ENCODE results near the gene SLC31A2. TPM values are rescaled to one million over a fixed set of nuclear protein-coding genes. Genes with fewer than 3 reads are reported as not detected.
"Not testable (repeated sequence)": the region's sequence is repeated elsewhere in the genome, so short reads cannot be mapped to it uniquely, and the experiment has no call there.

Gene SLC31A2
- total RNA-seq, 2 experiments from 2014 or later, result 1.2 to 1.7 TPM

DNA sequence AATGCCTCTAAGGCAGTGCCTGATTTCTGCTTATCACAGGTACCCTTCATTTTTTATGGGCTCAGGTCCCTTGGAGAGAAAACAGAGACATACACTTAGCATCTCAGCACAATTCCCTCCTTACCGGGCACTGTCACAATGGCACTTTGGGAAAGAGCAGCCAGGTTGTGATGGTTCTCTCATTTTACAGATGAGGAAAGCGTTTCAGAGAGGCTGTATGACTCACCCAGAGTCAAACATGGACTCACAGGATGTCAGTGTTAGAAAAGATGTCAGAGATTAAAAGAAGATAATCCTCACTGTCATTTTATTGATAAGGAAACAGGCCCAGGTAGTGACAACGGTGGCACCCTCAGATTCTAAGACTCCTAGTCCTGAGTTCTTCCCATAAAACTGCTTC lies 12.0 kb upstream of the SLC31A2 start:
- intact Hi-C loops (cut with micrococcal nuclease), result no loop called here
- no peaks in the 10 kb centered on the region for H3K27me3 Mint-ChIP-seq (ENCODE audit: low read depth)
- H3K27ac Mint-ChIP-seq, result no peak overlapping the region
- CTCF ChIA-PET, result no interaction called here
- no peaks in the 10 kb centered on the region for H3K4me1 Mint-ChIP-seq (ENCODE audit: low read depth)
- H3K4me3 Mint-ChIP-seq, result no peak overlapping the region
- H3K9me3 Mint-ChIP-seq, result peaks cover 5% of the 10 kb centered on the region
- DNase-seq, result no peak
- H3K36me3 Mint-ChIP-seq (ENCODE audit: low read depth), result no peaks in the 10 kb centered on the region

DNA sequence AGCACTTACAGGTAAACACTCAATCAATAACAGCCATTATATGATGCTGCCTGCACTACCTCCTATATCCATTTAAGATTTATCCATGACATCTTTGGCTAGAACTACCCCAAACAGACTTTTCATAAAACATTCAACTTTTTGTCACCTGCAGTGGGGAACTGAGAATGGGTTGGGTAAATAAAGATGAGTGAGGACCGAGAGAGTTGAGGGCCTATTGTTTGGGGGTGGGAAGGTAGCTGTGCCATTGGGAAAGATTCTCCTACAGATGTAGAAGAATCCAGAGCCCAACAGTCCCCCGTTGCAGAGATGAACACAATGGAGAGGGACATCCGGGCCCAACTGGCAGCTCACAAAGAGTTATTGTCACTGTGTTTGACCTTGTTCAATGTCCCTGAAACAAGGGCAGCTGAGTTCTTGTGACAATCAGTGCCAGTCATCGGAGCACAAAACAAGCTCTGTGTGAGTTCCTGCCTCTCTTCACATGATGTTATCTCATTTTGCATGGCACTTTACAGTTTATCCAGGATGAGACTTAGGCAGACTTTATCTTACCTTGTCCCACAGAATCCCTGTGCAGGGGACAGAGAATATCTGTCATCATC lies 11.5 kb upstream of the SLC31A2 start:
- Mint-ChIP-seq H3K4me1 (ENCODE audit: low read depth) (no peaks in the 10 kb centered on the region), H3K4me3 (no peak overlapping the region), H3K27me3 (ENCODE audit: low read depth) (no peaks in the 10 kb centered on the region), H3K27ac (no peak overlapping the region), H3K36me3 (ENCODE audit: low read depth) (no peaks in the 10 kb centered on the region), H3K9me3 (peaks cover 5% of the 10 kb centered on the region)
- CTCF ChIA-PET, result interaction anchor here (0.7 to 0.8 kb wide), 2 partner anchors 10 to 983 kb away, joined by 3 read pairs; no protein-coding TSS in a partner anchor
- DNase-seq, result no peak
- intact Hi-C loops (cut with micrococcal nuclease), result no loop called here

DNA sequence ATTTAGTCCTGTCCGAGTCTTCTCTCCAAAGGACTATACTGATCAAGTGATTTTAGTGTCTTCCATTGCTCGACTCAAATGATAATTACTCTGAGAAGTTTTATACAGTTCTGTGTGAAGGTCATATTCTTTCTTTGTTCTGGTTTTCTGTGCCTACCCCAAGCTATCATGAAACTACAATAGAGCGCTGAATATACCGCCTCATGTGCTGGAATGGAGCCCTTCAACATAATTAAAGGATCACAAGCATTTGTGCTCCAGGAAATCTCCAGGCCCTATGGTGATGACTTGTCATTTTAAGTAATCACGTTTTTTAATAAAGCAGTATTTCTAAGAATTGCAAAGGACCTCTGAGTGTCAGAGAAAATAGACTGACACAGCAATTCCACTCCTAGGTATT lies 10.9 kb upstream of the SLC31A2 start:
- Mint-ChIP-seq H3K27ac (no peak overlapping the region), H3K4me3 (no peak overlapping the region), H3K27me3 (ENCODE audit: low read depth) (no peaks in the 10 kb centered on the region), H3K36me3 (ENCODE audit: low read depth) (no peaks in the 10 kb centered on the region), H3K4me1 (ENCODE audit: low read depth) (no peaks in the 10 kb centered on the region), H3K9me3 (peaks cover 5% of the 10 kb centered on the region)
- intact Hi-C loops (cut with micrococcal nuclease), result no loop called here
- no peak for DNase-seq
- CTCF ChIA-PET, result interaction anchor here (0.8 kb wide), 1 partner anchor 10 kb away, joined by 3 read pairs; no protein-coding TSS in a partner anchor

DNA sequence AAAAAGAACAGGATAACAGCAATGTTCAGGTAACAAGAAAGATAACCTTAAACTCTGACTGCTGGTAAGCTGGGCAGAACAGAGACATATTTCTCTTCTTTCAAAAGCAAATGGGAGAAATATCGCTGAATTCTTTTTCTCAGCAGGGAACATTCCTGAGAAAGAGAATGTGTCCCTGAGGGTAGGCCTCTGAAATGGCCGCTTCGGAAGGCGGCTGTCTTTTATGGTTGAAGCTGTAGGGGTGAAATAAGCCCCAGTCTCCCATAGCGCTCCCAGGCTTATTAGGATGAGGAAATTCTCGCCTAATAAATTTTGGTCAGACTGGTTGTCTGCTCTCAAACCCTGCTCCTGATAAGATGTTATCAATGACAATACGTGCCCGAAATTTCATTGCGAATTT lies 9.9 kb upstream of the SLC31A2 start:
- H3K9me3 Mint-ChIP-seq; H3K4me1 Mint-ChIP-seq (ENCODE audit: low read depth); DNase-seq; H3K27ac Mint-ChIP-seq; intact Hi-C loops (cut with micrococcal nuclease); H3K4me3 Mint-ChIP-seq; CTCF ChIA-PET; H3K27me3 Mint-ChIP-seq (ENCODE audit: low read depth); H3K36me3 Mint-ChIP-seq (ENCODE audit: low read depth): not testable (repeated sequence)

DNA sequence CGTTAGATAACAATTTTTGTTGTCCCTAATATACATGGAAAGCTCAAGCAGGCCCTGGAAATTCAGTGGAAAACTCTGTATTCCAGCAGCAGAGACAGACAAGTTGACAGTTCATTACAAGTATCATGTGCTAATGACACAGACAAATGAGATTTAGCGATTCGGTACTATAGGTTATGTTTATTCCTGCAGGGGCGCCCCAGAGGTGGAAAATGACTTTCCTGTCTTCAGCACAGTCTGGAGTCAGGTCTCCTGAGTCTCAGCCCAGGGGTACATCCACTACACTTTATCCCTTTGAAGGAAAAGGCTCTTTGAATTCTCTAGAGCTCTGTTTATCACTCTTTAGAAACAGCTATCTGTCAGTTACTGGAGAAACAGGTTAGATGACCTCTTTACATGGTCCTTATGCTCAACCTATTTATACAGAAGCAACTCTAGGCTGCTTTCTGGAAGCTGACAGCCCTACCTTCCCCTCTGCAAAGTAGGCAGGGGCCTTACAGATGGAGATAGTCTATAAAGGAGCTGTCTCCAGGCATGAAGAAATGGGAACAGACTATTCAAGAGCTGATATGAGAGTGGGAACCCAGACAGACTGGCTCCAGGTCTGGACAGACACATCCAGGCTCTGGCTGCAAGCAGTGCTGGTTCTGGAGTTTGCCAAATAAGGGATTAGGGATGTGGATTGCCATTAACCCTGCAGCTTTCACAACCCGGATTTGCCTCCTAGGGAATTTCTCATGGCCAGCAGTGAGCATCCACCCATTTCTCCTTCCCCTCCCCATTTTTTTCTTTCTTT lies 7.2 kb upstream of the SLC31A2 start:
- H3K27ac Mint-ChIP-seq, result no peak overlapping the region

DNA sequence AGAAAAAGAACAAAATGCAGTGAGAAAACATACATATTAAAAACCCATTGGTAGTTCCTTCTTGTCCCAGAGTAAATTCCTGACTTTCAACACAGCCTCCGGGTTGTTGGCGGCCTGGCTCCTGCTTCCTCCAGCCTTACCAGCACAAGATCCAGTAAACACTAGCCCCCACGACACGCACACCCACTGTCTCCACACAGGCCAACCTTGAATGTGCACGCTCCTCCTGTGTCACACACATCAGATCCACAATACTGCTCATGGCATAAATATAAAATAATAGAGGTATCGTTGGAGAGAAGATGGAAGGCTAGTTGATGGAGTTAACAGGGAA lies 2.5 kb upstream of the SLC31A2 start:
- no peaks in the 10 kb centered on the region for H3K9me3 Mint-ChIP-seq
- CTCF ChIA-PET, result no interaction called here

More for the DNA sequence above, 7.2 kb upstream of the SLC31A2 start:
- CTCF ChIA-PET, result no interaction called here
- no peaks in the 10 kb centered on the region for H3K27me3 Mint-ChIP-seq (ENCODE audit: low read depth)
- H3K9me3 Mint-ChIP-seq, result peaks cover 5% of the 10 kb centered on the region
- intact Hi-C loops (cut with micrococcal nuclease), result no loop called here
- H3K36me3 Mint-ChIP-seq (ENCODE audit: low read depth), result no peaks in the 10 kb centered on the region
- no peaks in the 10 kb centered on the region for H3K4me1 Mint-ChIP-seq (ENCODE audit: low read depth)
- H3K4me3 Mint-ChIP-seq, result no peak overlapping the region
- DNase-seq, result no peak

DNA sequence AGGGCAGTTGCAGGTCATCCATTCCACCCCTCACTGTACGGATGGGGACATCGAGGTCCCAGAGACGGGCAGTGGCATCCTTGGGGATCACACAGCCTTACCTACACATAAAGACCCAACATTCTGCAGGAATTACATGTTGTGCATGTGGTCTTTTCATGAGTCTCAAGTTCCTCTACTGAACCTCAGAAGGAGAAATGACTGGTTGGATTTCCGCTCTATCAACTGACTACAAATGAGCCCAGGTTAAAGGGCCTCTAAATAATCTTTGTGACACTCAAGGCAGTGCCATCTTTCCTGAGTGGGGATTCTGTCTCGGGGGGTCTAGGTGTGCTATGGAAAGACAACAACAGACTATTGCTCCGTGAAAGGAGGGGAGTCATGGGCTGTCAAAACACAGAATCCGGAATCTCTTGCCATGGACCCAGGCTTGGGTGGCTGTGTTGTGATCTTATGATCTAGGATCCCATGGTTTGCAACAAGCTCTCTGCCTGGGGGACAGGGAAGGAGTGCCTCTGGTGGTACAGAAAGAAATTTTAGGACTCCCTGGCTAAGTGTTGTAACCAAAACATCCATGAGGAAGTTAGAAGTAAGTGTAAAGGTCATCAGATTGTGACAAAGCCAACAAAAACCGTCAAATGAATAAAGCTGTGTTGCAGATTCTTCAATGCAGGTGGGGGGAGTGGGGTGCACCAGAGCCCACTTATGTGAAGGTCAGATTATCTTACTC lies 1.9 kb upstream of the SLC31A2 start:
- intact Hi-C loops (cut with micrococcal nuclease), result no loop called here
- no peaks in the 10 kb centered on the region for H3K27me3 Mint-ChIP-seq (ENCODE audit: low read depth)
- H3K27ac Mint-ChIP-seq, result no peak overlapping the region
- DNase-seq, result no peak
- no peaks in the 10 kb centered on the region for H3K36me3 Mint-ChIP-seq (ENCODE audit: low read depth)
- H3K9me3 Mint-ChIP-seq, result no peaks in the 10 kb centered on the region
- CTCF ChIA-PET, result interaction anchor here (0.6 to 3.5 kb wide), 6 partner anchors 9 to 126 kb away, joined by 3 to 15 read pairs (median 3); partner anchors contain the start of gene CDC26
- H3K4me1 Mint-ChIP-seq (ENCODE audit: low read depth), result peaks cover 13% of the 10 kb centered on the region
- H3K4me3 Mint-ChIP-seq, result no peak overlapping the region

More for the DNA sequence above, 2.5 kb upstream of the SLC31A2 start:
- Mint-ChIP-seq H3K4me3 (no peak overlapping the region), H3K27me3 (ENCODE audit: low read depth) (no peaks in the 10 kb centered on the region), H3K27ac (no peak overlapping the region), H3K36me3 (ENCODE audit: low read depth) (no peaks in the 10 kb centered on the region), H3K4me1 (ENCODE audit: low read depth) (peaks cover 13% of the 10 kb centered on the region)
- intact Hi-C loops (cut with micrococcal nuclease), result no loop called here
- no peak for DNase-seq

DNA sequence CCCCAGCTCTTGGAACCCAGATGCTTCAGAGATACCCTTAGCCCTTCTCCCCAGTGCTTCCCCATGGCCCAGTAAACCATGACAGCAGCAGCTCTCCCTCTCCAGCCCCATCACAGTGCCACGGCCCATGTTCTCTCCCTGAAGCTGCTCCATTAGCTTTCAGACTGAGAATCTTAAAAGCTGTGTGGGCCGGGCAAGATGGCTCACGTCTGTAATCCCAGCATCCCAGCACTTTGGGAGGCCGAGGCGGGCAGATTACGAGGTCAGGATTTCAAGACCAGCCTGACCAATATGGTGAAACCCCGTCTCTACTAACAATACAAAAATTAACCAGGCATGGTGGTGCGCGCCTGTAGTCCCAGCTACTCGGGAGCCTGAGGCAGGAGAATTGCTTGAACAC lies 1.2 kb upstream of the SLC31A2 start:
- DNase-seq; H3K27me3 Mint-ChIP-seq (ENCODE audit: low read depth); H3K27ac Mint-ChIP-seq; H3K36me3 Mint-ChIP-seq (ENCODE audit: low read depth); H3K4me3 Mint-ChIP-seq; H3K9me3 Mint-ChIP-seq; intact Hi-C loops (cut with micrococcal nuclease): not testable (repeated sequence)
- CTCF ChIA-PET, result interaction anchor here (0.6 to 3.5 kb wide), 6 partner anchors 10 to 125 kb away, joined by 3 to 15 read pairs (median 3); partner anchors contain the start of gene CDC26
- peaks cover 13% of the 10 kb centered on the region for H3K4me1 Mint-ChIP-seq (ENCODE audit: low read depth)

DNA sequence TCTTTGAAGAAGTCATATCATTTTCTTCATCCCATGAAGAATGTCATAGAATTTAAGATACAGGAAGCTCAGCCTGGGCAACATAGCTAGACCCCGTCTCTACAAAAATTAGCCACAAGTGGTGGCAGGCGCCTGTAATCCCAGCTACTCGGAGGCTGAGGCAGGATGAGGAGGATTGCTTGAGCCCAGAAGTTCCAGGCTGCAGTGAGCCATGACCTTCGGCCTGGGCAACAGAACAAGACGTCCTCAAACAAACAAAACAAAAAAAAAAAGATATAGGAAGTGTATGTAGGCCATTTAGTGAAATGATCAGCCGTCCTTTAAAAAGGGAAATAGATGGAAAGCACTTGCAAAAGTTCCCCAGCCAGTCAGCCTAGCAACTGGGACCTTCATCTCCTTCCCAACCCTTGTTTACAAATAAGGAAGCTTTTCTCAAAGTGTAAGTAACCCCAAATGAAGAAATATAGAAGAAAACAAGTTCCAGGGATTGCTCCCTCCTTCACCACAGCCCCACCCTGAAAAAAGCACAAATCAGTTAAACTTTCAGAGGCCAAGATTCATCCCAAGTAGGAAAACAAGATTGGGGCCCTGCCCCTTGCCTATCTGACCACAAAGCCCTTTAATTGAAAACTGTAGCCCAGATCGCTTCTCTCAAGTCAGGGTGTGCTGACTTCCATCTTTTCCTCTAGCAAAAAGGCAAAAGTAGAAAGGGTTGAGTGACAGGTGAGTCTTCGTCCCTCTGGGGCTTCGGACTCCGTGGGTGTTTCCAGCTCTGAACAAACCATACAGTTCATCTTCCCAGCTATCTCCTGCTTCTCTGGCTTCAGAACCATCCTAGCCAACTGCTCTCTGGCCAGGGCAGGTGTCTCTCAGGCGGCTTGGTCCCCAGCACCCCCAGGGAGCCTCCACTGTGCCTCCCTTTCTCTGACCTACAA lies 1.2 kb downstream of the SLC31A2 start:
- Mint-ChIP-seq H3K9me3 (no peaks in the 10 kb centered on the region), H3K4me1 (ENCODE audit: low read depth) (peaks cover 30% of the 10 kb centered on the region), H3K4me3 (peak overlapping the region; percentile 71), H3K27ac (no peak overlapping the region), H3K36me3 (ENCODE audit: low read depth) (no peaks in the 10 kb centered on the region), H3K27me3 (ENCODE audit: low read depth) (no peaks in the 10 kb centered on the region)
- CTCF ChIA-PET, result interaction anchor here (0.7 to 3.5 kb wide), 7 partner anchors 11 to 125 kb away, joined by 3 to 15 read pairs (median 4); partner anchors contain the start of genes CDC26 and PRPF4
- intact Hi-C loops (cut with micrococcal nuclease), result loop anchor here (1.0 to 5.0 kb wide), 3 partner anchors 69 to 775 kb away; partner anchors contain the start of genes FKBP15 and SLC31A1
- DNase-seq, result no peak

DNA sequence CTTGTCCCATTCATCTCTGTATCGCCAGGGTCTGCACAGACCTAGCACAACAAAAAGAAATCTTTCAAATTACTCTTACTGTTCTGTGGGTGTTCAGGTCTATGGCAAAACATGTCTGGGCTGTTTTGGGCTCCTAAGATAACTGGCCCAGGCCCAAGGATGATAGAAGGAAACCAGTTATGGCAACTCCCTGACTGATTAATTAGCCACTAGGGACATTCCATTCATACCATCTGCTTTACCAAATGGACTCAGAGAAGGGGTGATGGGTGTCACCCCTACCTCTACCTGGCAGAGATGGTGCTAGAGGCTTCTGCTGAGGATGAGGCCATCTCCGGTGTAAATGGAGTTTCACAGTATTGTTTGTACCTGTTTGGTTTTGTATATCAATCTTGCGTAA lies 1.9 kb downstream of the SLC31A2 start:
- peaks cover 30% of the 10 kb centered on the region for H3K4me1 Mint-ChIP-seq (ENCODE audit: low read depth)
- peak overlapping the region; percentile 71 for H3K4me3 Mint-ChIP-seq
- CTCF ChIA-PET, result interaction anchor here (0.7 to 2.3 kb wide), 4 partner anchors 10 to 77 kb away, joined by 3 to 8 read pairs (median 4); no protein-coding TSS in a partner anchor
- no peak for DNase-seq
- H3K27me3 Mint-ChIP-seq (ENCODE audit: low read depth), result no peaks in the 10 kb centered on the region
- H3K36me3 Mint-ChIP-seq (ENCODE audit: low read depth), result no peaks in the 10 kb centered on the region
- no peaks in the 10 kb centered on the region for H3K9me3 Mint-ChIP-seq
- intact Hi-C loops (cut with micrococcal nuclease), result loop anchor here (5.0 kb wide), 2 partner anchors 430 to 775 kb away; no protein-coding TSS in a partner anchor
- no peak overlapping the region for H3K27ac Mint-ChIP-seq

DNA sequence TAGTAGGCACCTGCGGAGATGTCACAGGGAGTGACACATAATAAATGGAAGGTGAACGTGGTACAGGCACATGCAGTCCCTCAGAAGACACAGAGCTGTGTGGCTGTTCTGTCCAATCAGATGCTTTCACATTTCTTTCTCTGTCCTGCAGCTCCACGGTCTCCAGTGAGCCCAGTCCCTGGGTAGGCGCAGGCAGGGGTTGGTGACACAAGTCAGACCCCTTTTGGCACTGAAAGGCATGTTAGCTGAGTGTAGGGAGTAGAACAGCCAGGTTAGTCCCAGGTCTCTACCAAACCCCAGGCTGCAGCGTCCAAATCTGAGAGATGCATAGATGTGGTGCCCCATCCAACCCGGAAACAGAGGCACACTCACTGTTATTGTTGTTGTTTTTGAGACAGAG lies 2.8 kb downstream of the SLC31A2 start:
- no peak for DNase-seq
- Mint-ChIP-seq H3K4me3 (no peak overlapping the region), H3K27ac (no peak overlapping the region), H3K4me1 (ENCODE audit: low read depth) (peaks cover 30% of the 10 kb centered on the region), H3K27me3 (ENCODE audit: low read depth) (no peaks in the 10 kb centered on the region), H3K36me3 (ENCODE audit: low read depth) (peaks cover under 1% of the 10 kb centered on the region), H3K9me3 (no peaks in the 10 kb centered on the region)
- intact Hi-C loops (cut with micrococcal nuclease), result loop anchor here (5.0 kb wide), 2 partner anchors 429 to 776 kb away; no protein-coding TSS in a partner anchor
- CTCF ChIA-PET, result interaction anchor here (1.9 to 2.3 kb wide), 2 partner anchors 10 to 41 kb away, joined by 6 to 8 read pairs; no protein-coding TSS in a partner anchor

Measured in activated naive CD4-positive, alpha-beta T cell treated with anti-CD3 and anti-CD28 coated beads for 36 hours (primary cell).